GM12873 (cell line): ENCODE data around the gene KCNK7.

ENCODE experiments used
- TF ChIP-seq, protein P1 (sequence below): IDR thresholded peaks from 2 replicates; pipeline ENCODE4 v1.5.1; 2012; ENCODE audit warnings: low read depth, mild to moderate bottlenecking, moderate library complexity, low read length, control low read depth; ENCODE audit not compliant: insufficient read depth; ENCODE audit errors: missing control alignments

The KCNK7 gene, protein sequence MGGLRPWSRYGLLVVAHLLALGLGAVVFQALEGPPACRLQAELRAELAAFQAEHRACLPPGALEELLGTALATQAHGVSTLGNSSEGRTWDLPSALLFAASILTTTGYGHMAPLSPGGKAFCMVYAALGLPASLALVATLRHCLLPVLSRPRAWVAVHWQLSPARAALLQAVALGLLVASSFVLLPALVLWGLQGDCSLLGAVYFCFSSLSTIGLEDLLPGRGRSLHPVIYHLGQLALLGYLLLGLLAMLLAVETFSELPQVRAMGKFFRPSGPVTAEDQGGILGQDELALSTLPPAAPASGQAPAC

DNA sequence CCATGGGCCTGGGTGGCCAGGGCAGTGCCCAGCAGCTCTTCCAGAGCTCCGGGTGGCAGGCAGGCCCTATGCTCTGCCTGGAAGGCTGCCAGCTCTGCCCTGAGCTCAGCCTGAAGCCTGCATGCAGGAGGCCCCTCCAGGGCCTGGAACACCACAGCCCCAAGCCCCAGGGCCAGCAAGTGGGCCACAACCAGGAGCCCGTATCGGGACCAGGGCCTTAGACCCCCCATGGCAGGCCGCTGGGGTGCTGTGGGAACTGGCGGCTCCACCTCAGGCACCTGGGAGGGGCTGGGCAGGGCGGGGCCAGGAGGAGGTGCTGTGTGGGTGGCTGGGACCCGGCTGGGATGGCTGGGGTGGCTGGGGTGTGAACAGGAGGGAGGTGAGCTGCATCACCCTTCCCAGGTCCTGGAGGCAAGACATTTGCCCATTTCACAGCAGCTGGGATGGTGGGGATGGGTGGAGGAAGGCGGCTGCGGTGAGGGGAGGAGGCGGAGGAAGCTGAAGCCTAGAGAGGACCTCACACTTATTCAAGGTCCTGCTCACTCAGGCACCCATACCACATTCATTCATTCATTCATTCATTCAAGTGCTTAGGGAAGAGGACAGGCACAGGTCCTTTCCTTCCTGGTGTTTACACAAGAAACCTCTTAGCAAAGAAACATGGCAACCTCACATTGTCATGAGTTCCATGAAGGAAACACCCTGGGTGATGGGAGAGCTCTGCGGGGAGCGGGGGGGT lies at the start of gene KCNK7:
Gene KCNK7 (minus strand): TSS at position 258 of the 739 bp plus-strand sequence. CDS start 28 bp downstream, at position 230.
- TF ChIP-seq, protein P1, sequence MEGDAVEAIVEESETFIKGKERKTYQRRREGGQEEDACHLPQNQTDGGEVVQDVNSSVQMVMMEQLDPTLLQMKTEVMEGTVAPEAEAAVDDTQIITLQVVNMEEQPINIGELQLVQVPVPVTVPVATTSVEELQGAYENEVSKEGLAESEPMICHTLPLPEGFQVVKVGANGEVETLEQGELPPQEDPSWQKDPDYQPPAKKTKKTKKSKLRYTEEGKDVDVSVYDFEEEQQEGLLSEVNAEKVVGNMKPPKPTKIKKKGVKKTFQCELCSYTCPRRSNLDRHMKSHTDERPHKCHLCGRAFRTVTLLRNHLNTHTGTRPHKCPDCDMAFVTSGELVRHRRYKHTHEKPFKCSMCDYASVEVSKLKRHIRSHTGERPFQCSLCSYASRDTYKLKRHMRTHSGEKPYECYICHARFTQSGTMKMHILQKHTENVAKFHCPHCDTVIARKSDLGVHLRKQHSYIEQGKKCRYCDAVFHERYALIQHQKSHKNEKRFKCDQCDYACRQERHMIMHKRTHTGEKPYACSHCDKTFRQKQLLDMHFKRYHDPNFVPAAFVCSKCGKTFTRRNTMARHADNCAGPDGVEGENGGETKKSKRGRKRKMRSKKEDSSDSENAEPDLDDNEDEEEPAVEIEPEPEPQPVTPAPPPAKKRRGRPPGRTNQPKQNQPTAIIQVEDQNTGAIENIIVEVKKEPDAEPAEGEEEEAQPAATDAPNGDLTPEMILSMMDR = no peak

DNA sequence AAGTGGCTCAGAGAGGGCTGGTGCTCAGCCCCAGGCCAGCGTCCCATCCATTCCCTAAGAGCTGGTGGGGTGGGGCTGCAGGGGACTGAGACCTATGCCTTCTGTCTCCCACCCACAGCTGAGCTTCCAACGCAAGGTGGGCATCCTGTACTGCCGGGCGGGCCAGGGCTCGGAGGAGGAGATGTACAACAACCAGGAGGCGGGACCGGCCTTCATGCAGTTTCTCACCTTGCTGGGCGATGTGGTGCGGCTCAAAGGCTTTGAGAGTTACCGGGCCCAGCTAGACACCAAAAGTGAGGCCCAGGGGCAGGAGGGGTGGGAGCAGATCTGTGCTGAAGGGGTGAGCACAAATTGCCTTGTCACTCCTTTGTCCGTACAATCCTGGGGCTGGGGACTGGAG lies 49.2 kb upstream of the KCNK7 start:
- TF ChIP-seq, protein P1 = no peak

DNA sequence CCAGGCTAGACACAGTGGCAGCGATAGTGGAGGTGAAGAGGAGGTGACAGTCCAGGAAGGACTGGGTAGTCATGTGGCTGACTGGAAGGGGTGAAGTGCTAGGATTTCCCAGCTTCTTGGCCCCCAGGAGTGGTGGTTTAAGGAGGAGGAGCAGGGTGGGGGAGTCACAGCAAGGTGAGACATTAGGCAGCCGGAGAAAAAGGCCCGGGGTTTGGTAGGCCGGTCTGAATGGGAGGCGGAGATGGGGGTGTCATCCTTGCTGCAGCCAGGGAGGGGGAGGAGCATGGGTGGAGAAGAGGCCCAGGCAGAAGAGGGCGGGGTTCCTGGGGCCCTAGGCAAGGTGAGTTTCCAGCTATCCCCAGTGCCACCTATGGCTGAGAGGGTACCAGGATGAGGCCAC lies 48.4 kb upstream of the KCNK7 start:
- TF ChIP-seq, protein P1 = no peak

DNA sequence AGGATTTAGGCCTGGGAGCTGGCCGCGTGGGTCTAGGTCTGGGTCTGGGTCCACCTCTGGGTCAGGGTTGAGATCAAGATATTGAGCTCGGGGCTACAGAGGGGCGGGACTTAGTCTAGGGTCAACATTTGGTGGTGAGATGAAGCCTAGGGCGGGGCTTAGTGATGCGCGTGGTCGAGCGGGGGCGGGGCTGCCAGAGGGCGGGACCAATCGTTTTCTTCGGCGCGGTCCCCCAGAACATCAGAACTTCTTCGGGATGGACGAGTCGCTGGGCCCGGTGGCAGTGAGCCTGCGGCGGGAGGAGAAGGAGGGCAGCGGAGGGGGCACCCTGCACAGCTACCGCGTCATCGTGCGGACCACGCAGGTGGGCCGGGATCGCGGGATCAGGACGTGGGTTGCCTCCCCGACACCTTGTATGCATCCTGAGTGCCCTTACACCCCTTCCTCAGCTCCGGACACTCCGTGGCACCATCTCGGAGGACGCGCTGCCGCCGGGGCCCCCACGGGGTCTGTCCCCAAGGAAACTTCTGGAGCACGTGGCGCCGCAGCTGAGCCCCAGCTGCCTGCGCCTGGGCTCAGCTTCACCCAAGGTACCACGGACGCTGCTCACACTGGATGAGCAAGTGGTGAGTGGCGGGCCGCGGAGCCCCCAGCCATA lies 46.5 kb upstream of the KCNK7 start:
- TF ChIP-seq, protein P1 = no peak

DNA sequence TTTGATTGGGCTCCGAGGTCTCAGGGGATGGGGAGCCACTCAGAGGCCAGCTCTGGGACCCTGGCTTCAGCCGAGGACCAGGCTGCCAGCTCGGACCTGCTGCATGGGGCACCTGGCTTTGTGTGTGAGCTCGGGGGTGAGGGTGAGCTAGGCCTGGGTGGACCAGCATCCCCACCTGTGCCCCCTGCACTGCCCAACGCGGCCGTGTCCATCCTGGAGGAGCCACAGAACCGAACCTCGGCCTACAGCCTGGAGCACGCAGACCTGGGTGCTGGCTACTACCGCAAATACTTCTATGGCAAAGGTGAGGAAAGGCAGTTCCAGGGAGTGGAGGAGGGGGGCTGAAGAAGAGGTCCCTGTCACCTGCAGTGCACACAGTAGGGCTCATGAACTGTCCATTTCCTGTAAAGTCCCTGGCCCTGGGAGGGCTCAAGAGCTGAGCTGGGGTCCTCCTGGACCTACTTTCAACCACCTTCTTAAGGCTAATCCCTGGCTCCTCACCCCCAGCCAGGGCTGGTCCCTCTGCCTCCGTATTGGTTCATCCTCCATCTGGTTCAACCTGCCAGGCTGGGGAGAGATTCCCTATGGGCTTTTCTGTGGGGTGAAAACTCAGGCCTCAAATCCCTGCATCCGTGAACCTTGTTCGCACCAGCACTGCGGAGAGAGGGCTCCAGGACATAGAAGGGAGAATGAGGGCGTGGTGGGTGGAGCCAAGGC lies 45.9 kb upstream of the KCNK7 start:
- TF ChIP-seq, protein P1 = no peak

DNA sequence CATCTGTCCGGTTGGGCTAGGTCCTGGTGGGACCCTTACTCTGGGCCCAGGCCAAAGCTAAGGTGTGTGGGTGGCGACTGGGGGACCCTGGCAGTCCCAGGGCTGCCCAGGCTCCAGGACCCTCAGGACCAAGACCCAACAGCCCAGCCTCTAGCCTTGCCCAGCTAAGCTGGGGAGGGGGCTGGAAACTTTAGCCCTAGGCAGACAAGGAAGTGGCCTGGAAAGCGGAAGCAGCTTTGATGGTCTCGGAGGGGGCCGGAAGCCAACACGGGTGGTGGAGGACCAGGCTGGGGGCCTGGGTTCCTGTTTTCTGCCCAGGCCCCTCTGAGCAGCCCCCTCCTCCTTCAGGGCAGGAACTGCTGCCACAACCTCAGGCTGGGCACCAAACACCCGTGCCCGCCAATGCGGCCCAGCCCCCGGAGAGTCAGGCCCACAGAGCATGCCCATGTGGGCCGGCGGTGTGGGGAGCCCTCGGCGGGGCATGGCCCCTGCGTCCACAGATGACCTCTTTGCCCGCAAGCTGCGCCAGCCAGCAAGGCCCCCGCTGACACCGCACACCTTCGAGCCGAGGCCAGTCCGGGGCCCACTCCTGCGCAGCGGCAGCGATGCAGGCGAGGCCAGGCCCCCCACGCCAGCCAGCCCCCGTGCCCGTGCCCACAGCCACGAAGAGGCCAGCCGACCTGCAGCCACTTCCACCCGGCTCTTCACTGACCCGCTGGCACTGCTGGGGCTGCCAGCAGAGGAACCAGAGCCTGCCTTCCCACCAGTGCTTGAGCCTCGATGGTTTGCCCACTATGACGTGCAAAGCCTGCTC lies 45.1 kb upstream of the KCNK7 start:
- TF ChIP-seq, protein P1 = no peak
